T-helper 2 cell treated with Interferon-gamma antibody and Interleukin-4, amounts not matched to agents 100 ng/mL and 5 ng/mL, for 36 hours (primary cell): ENCODE data around the gene BRCA1. TPM values are rescaled to one million over a fixed set of nuclear protein-coding genes. Genes with fewer than 3 reads are reported as not detected.
"Not testable (repeated sequence)": the region's sequence is repeated elsewhere in the genome, so short reads cannot be mapped to it uniquely, and the experiment has no call there.

Experiments
- intact Hi-C: fragments of 100-400 bp; cut with micrococcal nuclease; formaldehyde crosslinking; loops from one replicate; pipeline ENCODE4 v1.15.1; 2023
- total RNA-seq: library from RNA; stranded (reverse); gene quantifications from 2 replicates; pipeline ENCODE4 v1.2.3, GENCODE V29; 2022

The BRCA1 gene
- total RNA-seq, 1 donor from 2014 or later, result 76.3 TPM

- intact Hi-C loops, result no loop called here
Measured at GRCh38 chr17:43134774-43135453, 9.8 kb upstream of the BRCA1 start.

- intact Hi-C loops, result not testable (repeated sequence)
Measured at GRCh38 chr17:43133439-43133838, 8.3 kb upstream of the BRCA1 start.

- intact Hi-C loops, result no loop called here
Measured at GRCh38 chr17:43132117-43132516, 7.0 kb upstream of the BRCA1 start.

- intact Hi-C loops, result loop anchor here (5.0 kb wide), 2 partner anchors 132 to 258 kb away; partner anchors contain the start of gene RPL27
Measured at GRCh38 chr17:43129671-43130010, 4.5 kb upstream of the BRCA1 start.

DNA sequence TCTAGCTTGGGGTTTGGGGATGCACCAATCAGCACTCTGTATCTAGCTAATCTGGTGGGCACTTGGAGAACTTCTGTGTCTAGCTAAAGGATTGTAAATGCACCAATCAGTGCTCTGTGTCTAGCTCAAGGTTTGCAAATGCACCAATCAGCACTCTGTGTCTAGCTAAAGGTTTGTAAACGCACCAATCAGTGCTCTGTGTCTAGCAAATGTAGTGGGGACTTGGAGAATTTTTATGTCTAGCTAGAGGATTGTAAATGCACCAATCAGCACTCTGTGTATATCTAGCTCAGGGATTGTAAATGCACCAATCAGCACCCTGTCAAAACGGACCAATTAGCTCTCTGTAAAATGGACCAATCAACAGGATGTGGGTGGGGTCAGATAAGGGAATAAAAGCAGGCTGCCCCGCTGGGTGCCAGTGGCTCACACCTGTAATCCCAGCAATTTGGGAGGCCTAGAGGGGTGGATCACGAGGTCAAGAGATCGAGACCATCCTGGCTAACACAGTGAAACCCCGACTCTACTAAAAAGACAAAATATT, 2.2 kb upstream of the BRCA1 start:
- intact Hi-C loops, result loop anchor here (5.0 kb wide), 2 partner anchors 130 to 260 kb away; partner anchors contain the start of gene RPL27

GRCh38 chr17:43126911-43127290, 1.7 kb upstream of the BRCA1 start:
- intact Hi-C loops, result loop anchor here (5.0 kb wide), 2 partner anchors 130 to 260 kb away; partner anchors contain the start of gene RPL27

DNA sequence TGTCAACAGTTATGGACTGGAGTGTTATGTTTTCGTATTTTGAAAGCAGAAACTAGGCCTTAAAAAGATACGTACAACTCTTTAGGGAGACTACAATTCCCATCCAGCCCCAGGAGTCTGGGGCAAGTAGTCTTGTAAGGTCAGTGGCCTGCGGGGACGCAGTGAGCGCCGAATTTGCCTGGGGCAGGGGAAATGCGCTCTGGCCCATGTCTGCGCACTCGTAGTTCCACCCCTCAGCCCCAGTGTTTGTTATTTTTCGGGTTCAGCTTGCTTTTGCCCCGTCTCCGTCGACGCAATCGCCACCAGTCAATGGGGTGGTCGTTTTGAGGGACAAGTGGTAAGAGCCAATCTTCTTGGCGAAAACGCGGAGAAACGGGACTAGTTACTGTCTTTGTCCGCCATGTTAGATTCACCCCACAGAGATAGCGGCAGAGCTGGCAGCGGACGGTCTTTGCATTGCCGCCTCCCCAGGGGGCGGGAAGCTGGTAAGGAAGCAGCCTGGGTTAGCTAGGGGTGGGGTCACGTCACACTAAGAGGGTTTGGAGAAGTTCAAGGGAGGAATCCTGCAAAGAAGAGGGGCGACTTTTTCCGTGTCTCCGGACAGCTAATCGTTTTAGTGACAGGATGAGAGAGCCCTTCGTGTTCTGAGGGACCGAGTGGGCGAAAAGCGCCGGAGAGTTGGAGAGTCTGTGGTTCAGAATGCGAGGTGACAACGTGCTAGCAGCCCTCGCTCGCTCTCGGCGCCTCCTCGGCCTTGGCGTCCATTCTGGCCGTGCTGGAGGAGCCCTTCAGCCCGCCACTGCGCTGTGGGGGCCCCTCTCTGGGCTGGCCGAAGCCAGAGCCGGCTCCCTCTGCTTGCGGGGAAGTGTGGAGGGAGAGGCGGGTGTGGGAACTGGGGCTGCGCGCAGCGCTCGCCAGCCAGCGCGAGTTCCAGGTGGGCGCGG, 1.1 kb upstream of the BRCA1 start:
- intact Hi-C loops, result loop anchor here (1.0 to 5.0 kb wide), 8 partner anchors 44 to 357 kb away; partner anchors contain the start of genes DHX8, RND2, RPL27 and TMEM106A

DNA sequence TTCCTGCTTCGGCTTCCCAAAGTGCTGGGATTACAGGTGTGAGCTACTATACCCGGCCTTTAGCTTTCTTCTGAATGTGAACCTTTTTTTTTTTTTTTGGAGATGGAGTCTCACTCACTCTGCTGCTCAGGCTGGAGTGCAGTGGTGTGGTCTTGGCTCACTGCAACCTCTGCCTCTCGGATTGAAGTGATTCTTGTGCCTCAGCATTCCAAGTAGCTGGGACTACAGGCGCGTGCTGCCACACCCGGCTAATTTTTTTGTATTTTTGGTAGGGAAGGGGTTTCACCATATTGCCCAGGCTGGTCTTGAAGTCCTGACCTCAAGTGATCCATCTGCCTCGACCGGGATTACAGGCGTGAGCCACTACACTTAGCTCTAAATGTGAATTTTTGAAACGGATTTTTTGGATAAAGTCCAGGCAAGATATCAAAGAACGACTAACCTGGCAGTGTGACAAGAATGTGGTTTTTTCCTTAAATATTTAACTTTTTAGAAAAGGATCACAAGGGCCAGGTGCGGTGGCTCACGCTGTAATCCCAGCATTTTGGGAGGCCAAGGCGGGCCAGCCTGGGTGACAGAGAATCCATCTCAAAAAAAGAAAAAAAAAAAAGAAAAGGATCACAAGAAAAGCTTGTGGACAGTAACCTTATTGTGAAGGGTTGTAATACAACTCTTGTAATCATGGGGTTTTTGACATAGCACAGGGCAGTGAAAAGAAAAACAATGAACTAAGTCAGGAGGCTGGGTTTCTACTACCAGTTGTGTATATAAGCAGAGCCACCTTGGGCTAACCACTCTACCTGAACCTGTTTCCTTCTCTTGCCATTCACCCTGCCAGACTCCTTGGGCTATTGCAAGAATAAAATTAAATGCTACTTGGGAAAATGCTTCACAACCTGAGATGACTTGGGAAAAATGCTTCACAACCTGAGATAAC, 6.2 kb downstream of the BRCA1 start:
- intact Hi-C loops, result no loop called here

DNA sequence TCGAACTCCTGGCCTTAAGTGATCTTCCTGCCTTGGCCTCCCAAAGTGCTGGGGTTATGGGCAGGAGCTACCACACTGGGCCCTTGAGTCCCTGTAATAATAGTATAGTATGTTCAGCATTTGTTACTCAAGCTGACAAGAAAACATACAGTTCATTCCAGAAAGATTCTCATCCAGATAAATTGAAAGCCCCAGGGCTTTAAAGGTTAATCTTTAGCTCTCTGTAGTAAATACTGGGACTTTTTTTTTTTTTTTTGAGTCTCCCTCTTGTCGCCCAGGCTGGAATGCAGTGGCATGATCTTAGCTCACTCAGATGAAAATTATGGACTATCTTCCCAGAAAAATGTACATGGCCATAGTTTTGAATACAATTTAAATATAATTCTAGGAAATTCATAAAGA, 11.0 kb downstream of the BRCA1 start:
- intact Hi-C loops, result no loop called here

GRCh38 chr17:43106552-43106951, 18.6 kb downstream of the BRCA1 start:
- intact Hi-C loops, result no loop called here

GRCh38 chr17:43105146-43105545, 20.0 kb downstream of the BRCA1 start:
- intact Hi-C loops, result no loop called here

- intact Hi-C loops, result no loop called here
Measured at GRCh38 chr17:43104665-43105064, 20.5 kb downstream of the BRCA1 start.

DNA sequence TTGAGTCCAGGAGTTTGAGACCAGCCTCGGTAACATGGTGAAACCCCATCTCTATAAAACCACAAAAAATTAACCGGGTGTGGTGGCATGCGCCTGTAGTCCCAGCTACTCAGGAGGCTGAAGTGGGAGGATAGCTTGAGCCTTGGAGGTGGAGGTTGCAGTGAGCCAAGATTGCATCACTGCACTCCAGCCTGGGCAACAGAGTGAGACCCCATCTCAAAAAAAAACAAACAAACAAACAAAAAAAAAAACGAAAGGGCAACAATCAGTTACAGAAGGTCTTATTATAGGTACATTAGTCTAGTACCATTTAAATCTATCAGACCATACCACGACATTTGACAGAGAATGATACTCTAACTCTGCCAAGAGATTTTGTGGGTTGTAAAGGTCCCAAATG, 29.8 kb downstream of the BRCA1 start:
- intact Hi-C loops, result not testable (repeated sequence)

DNA sequence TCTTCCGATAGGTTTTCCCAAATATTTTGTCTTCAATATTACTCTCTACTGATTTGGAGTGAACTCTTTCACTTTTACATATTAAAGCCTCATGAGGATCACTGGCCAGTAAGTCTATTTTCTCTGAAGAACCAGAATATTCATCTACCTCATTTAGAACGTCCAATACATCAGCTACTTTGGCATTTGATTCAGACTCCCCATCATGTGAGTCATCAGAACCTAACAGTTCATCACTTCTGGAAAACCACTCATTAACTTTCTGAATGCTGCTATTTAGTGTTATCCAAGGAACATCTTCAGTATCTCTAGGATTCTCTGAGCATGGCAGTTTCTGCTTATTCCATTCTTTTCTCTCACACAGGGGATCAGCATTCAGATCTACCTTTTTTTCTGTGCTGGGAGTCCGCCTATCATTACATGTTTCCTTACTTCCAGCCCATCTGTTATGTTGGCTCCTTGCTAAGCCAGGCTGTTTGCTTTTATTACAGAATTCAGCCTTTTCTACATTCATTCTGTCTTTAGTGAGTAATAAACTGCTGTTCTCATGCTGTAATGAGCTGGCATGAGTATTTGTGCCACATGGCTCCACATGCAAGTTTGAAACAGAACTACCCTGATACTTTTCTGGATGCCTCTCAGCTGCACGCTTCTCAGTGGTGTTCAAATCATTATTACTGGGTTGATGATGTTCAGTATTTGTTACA, 30.9 kb downstream of the BRCA1 start:
- intact Hi-C loops, result no loop called here

DNA sequence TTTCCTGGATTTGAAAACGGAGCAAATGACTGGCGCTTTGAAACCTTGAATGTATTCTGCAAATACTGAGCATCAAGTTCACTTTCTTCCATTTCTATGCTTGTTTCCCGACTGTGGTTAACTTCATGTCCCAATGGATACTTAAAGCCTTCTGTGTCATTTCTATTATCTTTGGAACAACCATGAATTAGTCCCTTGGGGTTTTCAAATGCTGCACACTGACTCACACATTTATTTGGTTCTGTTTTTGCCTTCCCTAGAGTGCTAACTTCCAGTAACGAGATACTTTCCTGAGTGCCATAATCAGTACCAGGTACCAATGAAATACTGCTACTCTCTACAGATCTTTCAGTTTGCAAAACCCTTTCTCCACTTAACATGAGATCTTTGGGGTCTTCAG, 32.3 kb downstream of the BRCA1 start:
- intact Hi-C loops, result no loop called here

DNA sequence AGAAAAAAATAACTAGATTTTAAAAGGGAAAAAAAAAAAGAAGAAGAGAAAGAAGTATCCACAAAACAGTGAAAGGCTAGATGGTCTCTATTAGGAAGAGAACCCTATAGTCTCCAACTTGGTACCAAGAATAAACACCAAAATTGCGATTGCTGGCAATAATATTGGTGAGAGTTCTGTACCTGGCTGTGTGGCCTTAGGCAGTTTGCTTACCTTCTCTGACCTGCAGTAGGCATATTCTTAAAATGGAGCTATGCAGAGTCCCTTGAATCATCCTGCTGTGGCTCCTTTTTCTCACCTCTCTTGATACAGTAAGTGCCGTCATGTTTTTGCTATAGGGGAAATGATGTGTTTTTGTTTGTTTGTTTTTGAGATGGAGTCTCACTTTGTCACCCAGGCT, 35.1 kb downstream of the BRCA1 start:
- intact Hi-C loops, result no loop called here

GRCh38 chr17:43085474-43085873, 39.7 kb downstream of the BRCA1 start:
- intact Hi-C loops, result no loop called here

GRCh38 chr17:43079641-43080302, 45.4 kb downstream of the BRCA1 start:
- intact Hi-C loops, result no loop called here

- intact Hi-C loops, result no loop called here
Measured at GRCh38 chr17:43074869-43075268, 50.3 kb downstream of the BRCA1 start.

GRCh38 chr17:43070872-43071271, 54.3 kb downstream of the BRCA1 start:
- intact Hi-C loops, result no loop called here
